ELF-1 (cell line): Measurements from ENCODE around the gene ITGB6.

Source experiments
- DNase-seq: peaks from one replicate; pipeline ENCODE4 v3.0.0-alpha.2; 2016; ENCODE audit warnings: low read depth, low spot score

Gene ITGB6

GRCh38 chr2:160221391-160222276 lies 21.6 kb upstream of the ITGB6 start:
- DNase-seq, result peak; percentile 75

DNA sequence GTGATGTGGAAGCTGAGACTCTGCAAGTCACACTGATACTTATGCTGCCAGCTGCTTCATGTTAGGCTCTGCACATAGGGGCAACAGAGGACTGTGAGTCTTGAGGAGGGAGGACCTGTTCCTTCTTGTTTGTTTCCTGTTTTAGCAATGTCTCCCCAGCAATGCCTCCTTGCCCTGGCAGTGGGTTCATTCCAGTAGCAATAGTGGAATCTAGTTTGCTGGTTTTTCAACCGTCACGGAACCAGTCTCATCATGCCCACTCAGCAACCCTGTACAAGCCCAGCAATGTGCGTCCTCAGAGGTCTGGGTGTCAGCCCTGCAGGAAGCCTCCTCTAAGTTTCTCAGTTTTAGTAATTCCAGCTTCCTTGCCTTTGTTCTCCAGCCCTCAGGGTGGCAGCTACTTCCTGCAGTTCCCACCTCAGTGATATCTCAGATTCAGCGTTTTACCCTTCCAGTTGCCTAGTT lies 20.5 kb upstream of the ITGB6 start:
- no peak for DNase-seq

DNA sequence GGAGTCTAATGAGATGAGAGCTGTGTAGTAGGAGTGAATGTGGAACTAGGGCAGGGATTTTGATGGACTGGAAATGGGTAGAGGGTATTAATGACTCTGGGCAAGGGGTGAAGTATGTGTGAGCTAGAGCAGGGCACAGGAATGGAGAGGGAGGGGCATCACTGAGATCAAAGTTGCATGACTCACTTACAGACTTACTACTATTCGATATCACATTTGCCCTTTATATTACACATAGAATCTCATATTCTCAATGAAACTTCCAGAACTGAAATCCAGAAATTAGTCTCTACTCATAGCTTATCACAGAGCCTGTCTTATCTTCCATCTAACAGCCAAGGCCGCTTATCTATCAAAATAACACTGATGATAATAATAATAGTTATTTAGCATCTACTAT lies 20.0 kb upstream of the ITGB6 start:
- no peak for DNase-seq

GRCh38 chr2:160214461-160215445 lies 14.7 kb upstream of the ITGB6 start:
- DNase-seq, result peak; percentile 35

DNA sequence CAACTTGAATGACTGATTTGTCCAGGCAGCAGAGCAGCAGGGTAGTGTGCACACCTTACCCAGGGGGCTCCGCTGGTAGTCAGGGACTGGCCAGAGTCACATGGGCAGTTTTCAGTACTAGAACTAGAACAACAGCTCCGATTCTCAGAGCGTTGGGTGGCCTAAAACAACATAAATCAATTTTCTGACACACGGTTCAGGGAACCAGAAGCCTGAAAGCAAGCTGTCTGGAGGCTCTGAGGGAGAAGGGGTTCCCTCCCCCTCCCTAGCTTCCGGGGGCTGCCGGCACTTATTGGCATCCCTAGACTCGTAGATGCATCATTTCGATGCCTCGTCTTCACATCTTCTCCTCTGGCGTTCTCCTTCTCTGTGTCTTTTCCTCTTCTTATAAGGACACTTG lies 13.4 kb upstream of the ITGB6 start:
- no peak for DNase-seq

GRCh38 chr2:160210599-160211138 lies 10.6 kb upstream of the ITGB6 start:
- DNase-seq, result peak; percentile 80

- no peak for DNase-seq
These were observed 9.4 kb upstream of the ITGB6 start for GRCh38 chr2:160209516-160209856.

DNA sequence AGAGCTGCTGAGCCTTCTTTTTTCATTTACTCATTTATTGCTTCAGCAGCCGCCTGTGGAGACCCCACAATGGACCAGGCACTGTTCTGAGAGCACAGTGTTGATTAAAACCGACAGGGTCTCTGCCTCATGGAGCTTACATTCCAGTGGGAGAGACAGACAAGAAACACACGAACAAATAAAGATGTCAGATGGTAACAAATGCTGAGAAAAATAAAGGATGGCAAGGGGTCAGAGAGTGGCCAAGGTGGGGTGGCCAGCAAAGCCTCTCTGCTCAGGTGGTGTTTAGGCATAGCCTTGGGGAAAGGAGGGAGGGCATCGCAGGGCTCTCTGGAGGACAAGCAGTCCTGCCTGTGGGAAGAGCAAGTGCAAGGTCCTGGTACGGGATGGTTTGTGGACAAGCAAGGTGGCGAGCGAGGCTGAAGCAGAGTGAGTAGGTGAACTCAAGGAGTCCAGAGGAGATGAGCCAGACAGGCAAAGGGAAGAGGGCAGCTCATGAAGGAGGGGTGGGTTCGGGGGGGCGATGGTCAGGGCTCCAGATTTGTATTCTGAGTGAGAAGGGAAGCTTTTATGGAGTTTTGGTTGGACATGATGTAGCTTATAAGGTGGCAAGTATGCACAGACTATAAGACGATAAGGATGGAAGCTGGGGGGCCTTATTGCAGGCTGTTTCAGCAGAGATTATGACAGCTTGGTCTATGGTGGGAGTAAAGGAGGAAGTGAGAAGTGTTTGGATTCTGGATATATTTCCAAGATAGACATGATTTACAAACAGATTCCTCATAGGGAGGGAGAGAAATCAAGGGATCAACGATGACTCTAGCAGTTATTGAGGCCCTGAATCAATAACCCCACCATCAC lies 8.8 kb upstream of the ITGB6 start:
- DNase-seq, result peak; percentile 28

- DNase-seq, result peak; percentile 30
These were observed 8.0 kb upstream of the ITGB6 start for GRCh38 chr2:160207804-160208654.

DNA sequence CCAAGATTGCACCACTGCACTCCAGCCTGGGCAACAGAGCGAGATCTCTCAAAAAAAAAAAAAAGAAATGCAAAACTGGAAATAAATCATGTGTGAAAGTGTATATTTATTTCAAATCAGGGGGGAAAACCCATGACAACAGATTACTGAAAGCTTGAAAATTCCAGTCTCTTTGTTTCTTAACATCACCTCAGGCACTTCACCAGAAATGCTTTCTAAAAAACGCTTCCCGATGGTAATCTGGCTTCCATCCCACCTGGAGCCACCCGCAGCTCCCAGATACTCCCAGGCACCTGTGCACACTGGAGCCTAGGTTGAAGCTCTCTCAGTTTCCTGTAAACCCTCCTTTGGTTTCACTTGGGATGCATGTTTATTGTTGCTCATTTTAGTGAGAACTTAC lies 7.2 kb upstream of the ITGB6 start:
- DNase-seq, result peak; percentile 33

DNA sequence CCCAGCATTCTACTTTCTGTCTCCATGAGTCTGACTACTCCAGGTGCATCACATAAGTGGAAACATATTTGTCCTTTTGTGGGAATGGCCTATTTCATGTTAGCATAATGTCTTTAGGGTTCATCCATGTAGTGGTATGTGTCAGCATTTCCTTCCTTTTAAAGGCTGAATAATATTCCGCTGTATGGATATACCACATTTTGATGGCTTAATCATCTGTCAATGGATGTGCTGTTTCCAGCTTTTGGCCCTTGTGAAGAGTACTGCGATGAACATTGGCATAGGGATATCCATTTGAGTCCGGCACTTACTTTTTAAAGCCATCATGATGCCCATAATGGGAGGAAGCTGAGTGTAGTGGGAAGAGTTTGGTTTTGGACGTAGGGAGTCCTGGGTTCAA lies 6.4 kb upstream of the ITGB6 start:
- no peak for DNase-seq

DNA sequence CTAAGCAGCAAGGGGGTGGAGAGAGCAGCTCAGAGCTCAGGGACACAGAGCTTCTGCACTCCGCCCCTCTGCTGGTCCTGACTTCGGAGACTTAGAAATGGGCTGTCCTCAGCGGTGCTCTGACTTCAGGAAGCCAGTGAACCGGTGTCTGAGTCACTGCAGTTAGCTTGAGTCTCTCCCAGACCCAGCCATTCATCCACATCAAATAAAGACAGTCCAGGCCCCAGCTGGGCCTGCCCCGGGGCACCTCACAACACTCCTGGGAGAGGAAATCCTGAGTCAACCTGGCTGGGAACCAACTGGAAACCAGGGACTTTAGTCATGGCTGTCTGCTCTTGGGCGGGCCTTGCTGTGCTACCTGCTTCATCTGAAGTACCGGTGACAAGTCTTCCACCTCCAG lies 5.4 kb upstream of the ITGB6 start:
- peak; percentile 96 for DNase-seq

- no peak for DNase-seq
These were observed 3.4 kb upstream of the ITGB6 start for GRCh38 chr2:160203422-160203821.

DNA sequence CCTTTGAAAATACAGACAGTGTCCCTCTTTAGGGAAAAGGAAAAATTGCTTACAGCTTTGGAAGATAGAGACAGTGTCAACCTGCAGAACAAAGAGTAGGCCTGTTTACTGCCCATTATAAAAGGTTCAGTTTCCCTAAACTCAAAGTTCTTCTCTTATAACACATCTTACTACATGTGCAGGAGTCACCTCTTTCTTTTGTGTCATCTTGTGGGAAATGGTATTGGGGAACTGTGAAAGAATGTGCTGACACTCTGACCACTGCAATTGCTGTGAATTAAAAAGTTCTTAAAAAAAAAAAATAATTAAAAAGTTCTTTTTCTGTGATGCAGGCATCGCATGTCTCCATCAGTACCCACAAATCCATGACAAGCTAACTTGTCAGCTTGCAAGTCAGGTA lies 2.9 kb upstream of the ITGB6 start:
- DNase-seq, result no peak

DNA sequence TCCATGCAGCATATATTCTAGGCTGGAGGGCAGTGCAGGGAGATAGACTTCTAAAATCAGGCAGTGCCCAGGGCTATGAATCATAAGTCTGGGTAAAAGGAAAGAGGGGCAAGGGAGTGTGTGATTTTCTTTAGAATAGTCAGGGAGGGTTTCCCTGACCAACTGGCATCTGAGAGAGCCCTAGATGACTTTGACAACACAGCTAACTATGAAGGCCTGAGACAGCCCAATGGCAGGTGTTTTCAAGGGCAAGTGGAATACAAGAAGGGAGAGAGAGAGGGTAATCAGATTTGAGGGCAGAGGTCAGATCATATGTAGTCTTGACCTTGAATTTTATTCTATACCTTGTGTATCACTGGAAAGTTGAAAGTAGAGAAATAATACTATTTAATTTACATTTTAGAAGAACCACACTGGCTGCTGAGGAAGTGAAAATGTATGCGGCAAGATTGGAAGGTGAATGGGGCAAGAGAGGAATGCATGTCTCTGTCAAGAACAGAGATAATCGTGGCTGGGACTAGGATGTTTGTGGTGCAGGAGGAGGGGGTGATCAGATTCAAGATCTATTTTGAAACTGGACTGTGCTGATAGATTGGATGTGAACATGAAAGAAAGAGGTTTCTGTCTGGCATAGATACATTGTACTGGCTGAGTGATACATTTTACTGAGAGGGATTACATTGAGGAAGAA lies 1.9 kb upstream of the ITGB6 start:
- DNase-seq, result no peak

GRCh38 chr2:160200921-160201320 lies 849 bp upstream of the ITGB6 start:
- no peak for DNase-seq

- no peak for DNase-seq
These were observed 1.0 kb downstream of the ITGB6 start for GRCh38 chr2:160199053-160199452.

GRCh38 chr2:160197587-160197986 lies 2.5 kb downstream of the ITGB6 start:
- no peak for DNase-seq

DNA sequence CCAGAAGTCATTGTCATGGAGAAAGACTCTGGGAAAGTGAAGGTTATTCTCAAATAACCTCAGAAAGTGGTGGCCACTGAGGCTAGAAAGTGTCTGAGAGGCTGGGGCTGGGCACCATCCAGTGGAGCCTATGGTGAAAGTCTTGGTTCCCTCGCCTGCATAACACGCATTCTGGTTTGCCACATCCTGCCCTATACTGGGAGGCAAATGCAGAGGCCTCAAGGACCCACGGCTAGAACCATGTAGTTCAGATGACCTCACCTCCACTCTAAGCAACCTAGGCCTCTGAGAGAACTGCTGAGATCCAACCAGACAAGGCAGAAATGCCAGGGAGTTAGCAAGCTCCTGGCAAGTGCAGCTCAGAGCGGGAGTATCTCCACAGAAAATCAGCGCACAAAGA lies 5.1 kb downstream of the ITGB6 start:
- DNase-seq, result no peak

- DNase-seq, result no peak
These were observed 5.7 kb downstream of the ITGB6 start for GRCh38 chr2:160194351-160194750.
